RCC 7860 (cell line): ENCODE data around the gene CLDN24.

ENCODE experiments used
- DNase-seq: peaks from one replicate; pipeline ENCODE4 v3.0.0-alpha.2; 2015; ENCODE audit warnings: low spot score
- FAIRE-seq: peaks from 2 replicates; lab custom pipeline; 2012; peaks lifted over from hg19 to GRCh38; lab: Jason Lieb, UNC

Gene CLDN24

GRCh38 chr4:183323295-183323694 lies 1.1 kb upstream of the CLDN24 start:
- DNase-seq (no peak), FAIRE-seq (no peak)

- DNase-seq (no peak), FAIRE-seq (no peak)
Measured at GRCh38 chr4:183321516-183321915, 710 bp downstream of the CLDN24 start.

GRCh38 chr4:183321079-183321478 lies 1.1 kb downstream of the CLDN24 start:
- FAIRE-seq (no peak), DNase-seq (no peak)

GRCh38 chr4:183320211-183321059 lies 1.8 kb downstream of the CLDN24 start, which contains the start of gene CLDN22:
Gene CLDN22 (minus strand): TSS chr4:183320276. CDS start chr4:183320218, 58 bp downstream.
- FAIRE-seq, result no peak
- no peak for DNase-seq

GRCh38 chr4:183318656-183319055 lies 3.6 kb downstream of the CLDN24 start:
- FAIRE-seq, result no peak

GRCh38 chr4:183314806-183315205 lies 7.4 kb downstream of the CLDN24 start:
- no peak for DNase-seq
- FAIRE-seq, result no peak

More at GRCh38 chr4:183318656-183319055, 3.6 kb downstream of the CLDN24 start:
- DNase-seq, result no peak

- FAIRE-seq (no peak), DNase-seq (no peak)
Measured at GRCh38 chr4:183314336-183314735, 7.9 kb downstream of the CLDN24 start.

GRCh38 chr4:183312841-183313240 lies 9.4 kb downstream of the CLDN24 start:
- no peak for DNase-seq
- FAIRE-seq, result no peak

- DNase-seq (no peak), FAIRE-seq (no peak)
Measured at GRCh38 chr4:183306811-183307210, 15.4 kb downstream of the CLDN24 start.

GRCh38 chr4:183304538-183304937 lies 17.7 kb downstream of the CLDN24 start:
- no peak for DNase-seq
- FAIRE-seq, result no peak

GRCh38 chr4:183304067-183304466 lies 18.2 kb downstream of the CLDN24 start:
- DNase-seq, result no peak
- FAIRE-seq, result no peak

GRCh38 chr4:183303301-183303700 lies 18.9 kb downstream of the CLDN24 start:
- FAIRE-seq (no peak), DNase-seq (no peak)

- FAIRE-seq, result no peak
- DNase-seq, result no peak
Measured at GRCh38 chr4:183300655-183301054, 21.6 kb downstream of the CLDN24 start.

- no peak for DNase-seq
Measured at GRCh38 chr4:183300070-183300469, 22.2 kb downstream of the CLDN24 start.

GRCh38 chr4:183299464-183299863 lies 22.8 kb downstream of the CLDN24 start:
- no peak for DNase-seq
- no peak for FAIRE-seq

More at GRCh38 chr4:183300070-183300469, 22.2 kb downstream of the CLDN24 start:
- FAIRE-seq, result no peak

GRCh38 chr4:183297675-183298074 lies 24.6 kb downstream of the CLDN24 start:
- DNase-seq (no peak), FAIRE-seq (no peak)

GRCh38 chr4:183295711-183296110 lies 26.5 kb downstream of the CLDN24 start:
- DNase-seq (no peak), FAIRE-seq (no peak)

- DNase-seq, result no peak
- FAIRE-seq, result no peak
Measured at GRCh38 chr4:183291070-183291469, 31.2 kb downstream of the CLDN24 start.

GRCh38 chr4:183289688-183290087 lies 32.5 kb downstream of the CLDN24 start:
- FAIRE-seq (no peak), DNase-seq (no peak)

- DNase-seq (no peak), FAIRE-seq (no peak)
Measured at GRCh38 chr4:183288955-183289354, 33.3 kb downstream of the CLDN24 start.

GRCh38 chr4:183287677-183288076 lies 34.5 kb downstream of the CLDN24 start:
- DNase-seq (peak; percentile 4), FAIRE-seq (no peak)

- DNase-seq (peak; percentile 8), FAIRE-seq (peak; percentile 75)
Measured at GRCh38 chr4:183287309-183287659, 34.9 kb downstream of the CLDN24 start.
